ENCODE data around the gene CSF3.
"Not testable (repeated sequence)": the region's sequence is repeated elsewhere in the genome, so short reads cannot be mapped to it uniquely, and the experiment has no call there.

The CSF3 gene

GRCh38 chr17:39999067-39999466, 16.2 kb upstream of the CSF3 start:
- DNase-seq = no peak

- DNase-seq = no peak
These were observed 15.1 kb upstream of the CSF3 start for GRCh38 chr17:40000161-40000560.

- not testable (repeated sequence) for DNase-seq
These were observed 13.9 kb upstream of the CSF3 start for GRCh38 chr17:40001335-40001734.

- no peak for DNase-seq
These were observed 11.2 kb upstream of the CSF3 start for GRCh38 chr17:40004072-40004471.

GRCh38 chr17:40004712-40005111, 10.5 kb upstream of the CSF3 start:
- DNase-seq = no peak

- DNase-seq = no peak
These were observed 9.7 kb upstream of the CSF3 start for GRCh38 chr17:40005520-40005919.

GRCh38 chr17:40010946-40011500, 4.2 kb upstream of the CSF3 start:
- DNase-seq = not testable (repeated sequence)

- not testable (repeated sequence) for DNase-seq
These were observed 3.1 kb upstream of the CSF3 start for GRCh38 chr17:40012017-40012647.

GRCh38 chr17:40014375-40014980, 762 bp upstream of the CSF3 start:
- no peak for DNase-seq

GRCh38 chr17:40015998-40016985, 1.1 kb downstream of the CSF3 start:
- no peak for DNase-seq

- DNase-seq = no peak
These were observed 2.3 kb downstream of the CSF3 start for GRCh38 chr17:40017422-40018080.

GRCh38 chr17:40018211-40019121, 3.2 kb downstream of the CSF3 start:
- no peak for DNase-seq

- DNase-seq = no peak
These were observed 4.1 kb downstream of the CSF3 start for GRCh38 chr17:40019140-40019991.

GRCh38 chr17:40020146-40020545, 4.9 kb downstream of the CSF3 start:
- DNase-seq = no peak

GRCh38 chr17:40021451-40021971, 6.3 kb downstream of the CSF3 start:
- no peak for DNase-seq

- DNase-seq = no peak
These were observed 7.3 kb downstream of the CSF3 start for GRCh38 chr17:40022497-40022896.

GRCh38 chr17:40022961-40023541, 7.8 kb downstream of the CSF3 start:
- no peak for DNase-seq

- no peak for DNase-seq
These were observed 8.5 kb downstream of the CSF3 start for GRCh38 chr17:40023590-40024292.

- no peak for DNase-seq
These were observed 9.7 kb downstream of the CSF3 start for GRCh38 chr17:40024901-40025300.

Data from NCI-H1436 treated with DMSO at 0.1 percent for 48 hours (cell line).